Dendritic cell treated with granulocyte-macrophage colony-stimulating factor and Interleukin-4, amounts not matched to agents 40 ng/mL and 50 ng/mL, for 4 days (primary cell): Measurements from ENCODE around the gene G2E3.
A peak's percentile ranks its signal among the peaks of the same experiment; 100 is the strongest.
"Not testable (repeated sequence)": the region's sequence is repeated elsewhere in the genome, so short reads cannot be mapped to it uniquely, and the experiment has no call there.

Source experiments
- H3K27ac Mint-ChIP-seq: one replicate; pipeline ENCODE4 v1.8.0; 2022; ENCODE audit warnings: mild to moderate bottlenecking, mixed read lengths
- H3K27me3 Mint-ChIP-seq: one replicate; pipeline ENCODE4 v1.8.0; 2022; ENCODE audit warnings: mild to moderate bottlenecking, mixed read lengths
- H3K36me3 Mint-ChIP-seq: one replicate; pipeline ENCODE4 v1.8.0; 2022; ENCODE audit warnings: low read depth, mixed read lengths
- H3K4me1 Mint-ChIP-seq: one replicate; pipeline ENCODE4 v1.8.0; 2022; ENCODE audit warnings: low read depth, mixed read lengths
- H3K4me3 Mint-ChIP-seq: one replicate; pipeline ENCODE4 v1.8.0; 2022; ENCODE audit warnings: mild to moderate bottlenecking, moderate library complexity, mixed read lengths
- H3K9me3 Mint-ChIP-seq: one replicate; pipeline ENCODE4 v1.8.0; 2022; ENCODE audit warnings: mixed read lengths
- intact Hi-C: fragments of 100-400 bp; cut with micrococcal nuclease; formaldehyde crosslinking; loops from one replicate; pipeline ENCODE4 v1.15.0; 2022

The G2E3 gene

DNA sequence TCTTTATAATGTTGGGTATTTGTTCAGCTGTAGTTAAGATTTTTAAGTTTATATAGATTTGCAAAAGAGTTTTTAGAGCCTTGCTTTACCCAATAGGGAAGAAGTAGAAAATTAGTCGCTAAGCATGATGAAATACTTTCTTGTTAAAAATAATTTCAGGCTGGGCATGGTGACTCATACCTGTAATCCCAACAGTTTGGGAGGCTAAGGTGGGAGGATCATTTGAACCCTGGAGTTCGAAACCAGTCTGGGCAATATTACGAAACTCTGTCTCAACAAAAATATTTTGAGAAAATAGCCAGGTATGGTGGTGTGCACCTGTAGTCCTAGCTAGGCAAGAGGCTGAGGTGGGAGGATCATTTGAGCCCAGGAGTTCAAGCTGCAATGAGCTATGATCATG lies 44.4 kb downstream of the G2E3 start:
- Mint-ChIP-seq H3K27me3 (no peaks in the 10 kb centered on the region), H3K4me3 (no peak overlapping the region), H3K36me3 (peaks cover 48% of the 10 kb centered on the region), H3K9me3 (no peaks in the 10 kb centered on the region), H3K27ac (no peak overlapping the region), H3K4me1 (peaks cover 14% of the 10 kb centered on the region)
- intact Hi-C loops: no loop called here

DNA sequence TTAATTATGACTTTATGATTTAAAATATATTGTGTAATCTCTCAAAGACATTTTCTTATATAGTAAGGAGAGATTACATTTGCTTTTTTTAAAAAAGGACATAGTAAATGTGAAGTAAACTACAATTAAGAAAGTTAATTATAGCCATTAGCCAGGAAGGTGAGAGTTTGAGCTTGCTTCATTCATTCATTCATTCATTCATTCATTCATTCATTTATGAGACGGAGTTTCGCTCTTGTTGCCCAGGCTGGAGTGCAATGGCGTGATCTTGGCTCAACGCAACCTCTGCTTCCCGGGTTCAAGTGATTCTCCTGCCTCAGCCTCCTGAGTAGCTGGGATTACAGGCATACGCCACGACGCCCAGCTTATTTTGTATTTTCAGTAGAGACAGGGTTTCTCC lies 45.7 kb downstream of the G2E3 start:
- intact Hi-C loops: loop anchor here (5.0 kb wide), 1 partner anchor 47 kb away; the partner anchor contains the start of gene G2E3
- Mint-ChIP-seq H3K4me1 (peaks cover 26% of the 10 kb centered on the region), H3K36me3 (peaks cover 47% of the 10 kb centered on the region)
- H3K27ac Mint-ChIP-seq, H3K9me3 Mint-ChIP-seq, H3K4me3 Mint-ChIP-seq, H3K27me3 Mint-ChIP-seq: not testable (repeated sequence)

GRCh38 chr14:30607156-30607780 lies 48.3 kb downstream of the G2E3 start:
- Mint-ChIP-seq H3K36me3 (peaks cover 35% of the 10 kb centered on the region), H3K9me3 (no peaks in the 10 kb centered on the region), H3K27ac (no peak overlapping the region), H3K27me3 (no peaks in the 10 kb centered on the region), H3K4me3 (no peak overlapping the region), H3K4me1 (peaks cover 22% of the 10 kb centered on the region)
- intact Hi-C loops: loop anchor here (5.0 kb wide), 1 partner anchor 50 kb away; the partner anchor contains the start of gene G2E3

DNA sequence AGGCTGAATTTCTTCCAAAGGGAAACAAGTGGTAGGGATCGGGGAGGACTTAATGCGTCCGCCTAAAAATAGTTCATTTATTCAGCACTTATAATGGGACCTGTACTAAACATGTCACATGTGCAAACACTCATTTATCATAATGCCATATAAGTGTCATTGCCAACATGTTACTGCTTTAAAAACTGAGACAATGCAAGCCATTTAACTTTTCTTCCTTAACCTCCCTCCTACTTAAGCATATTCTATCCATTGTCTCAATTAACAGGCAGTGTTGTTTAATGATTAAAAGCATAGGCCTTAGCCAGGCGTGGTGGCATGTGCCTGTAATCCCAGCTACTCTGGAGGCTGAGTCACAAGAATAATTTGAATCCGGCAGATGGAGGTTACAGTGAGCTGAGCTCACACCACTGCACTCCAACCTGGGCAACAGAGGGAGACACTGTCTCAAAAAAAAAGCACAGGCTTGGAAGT lies 49.6 kb downstream of the G2E3 start:
- H3K36me3 Mint-ChIP-seq: peaks cover 27% of the 10 kb centered on the region
- H3K4me1 Mint-ChIP-seq: peaks cover 22% of the 10 kb centered on the region
- intact Hi-C loops: loop anchor here (5.0 kb wide), 1 partner anchor 51 kb away; the partner anchor contains the start of gene G2E3
- H3K27me3 Mint-ChIP-seq: no peaks in the 10 kb centered on the region
- H3K27ac Mint-ChIP-seq: peak overlapping the region; percentile 54
- H3K9me3 Mint-ChIP-seq: no peaks in the 10 kb centered on the region
- H3K4me3 Mint-ChIP-seq: no peak overlapping the region

DNA sequence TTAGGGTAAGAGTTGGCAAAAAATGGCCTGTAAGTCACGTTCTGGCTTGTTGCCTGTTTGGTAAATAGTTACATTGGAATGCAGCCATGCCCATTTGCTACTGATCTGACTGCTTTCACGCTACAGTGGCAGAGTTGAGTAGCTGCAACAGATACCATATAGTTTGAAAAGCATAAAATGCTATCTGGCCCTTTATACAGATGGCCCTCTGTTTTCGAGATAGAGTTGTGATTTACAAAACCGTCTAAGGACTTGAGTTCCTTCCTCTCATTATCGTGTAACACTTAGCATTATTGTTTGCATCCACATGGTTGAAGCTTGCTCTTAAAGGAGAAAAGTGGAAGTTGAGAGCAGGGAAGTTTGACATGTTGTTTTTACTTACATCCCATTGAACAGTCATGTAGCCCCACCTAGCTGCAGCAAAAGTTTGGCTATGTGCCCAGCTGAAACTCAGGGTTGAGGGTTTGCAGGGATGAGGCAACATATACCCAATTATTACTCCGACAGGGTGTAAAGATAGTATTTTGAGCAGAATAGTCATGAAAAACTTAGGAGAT lies 51.9 kb downstream of the G2E3 start:
- Mint-ChIP-seq H3K36me3 (peaks cover 21% of the 10 kb centered on the region), H3K27ac (peak overlapping the region; percentile 32), H3K27me3 (no peaks in the 10 kb centered on the region), H3K9me3 (no peaks in the 10 kb centered on the region), H3K4me1 (peaks cover 22% of the 10 kb centered on the region), H3K4me3 (no peak overlapping the region)
- intact Hi-C loops: loop anchor here (1.0 kb wide), 1 partner anchor 236 kb away; no protein-coding TSS in a partner anchor

GRCh38 chr14:30614155-30614554 lies 55.2 kb downstream of the G2E3 start:
- peaks cover 15% of the 10 kb centered on the region for H3K4me1 Mint-ChIP-seq
- H3K9me3 Mint-ChIP-seq: no peaks in the 10 kb centered on the region
- H3K4me3 Mint-ChIP-seq: no peak overlapping the region
- peaks cover 13% of the 10 kb centered on the region for H3K36me3 Mint-ChIP-seq
- H3K27ac Mint-ChIP-seq: no peak overlapping the region
- H3K27me3 Mint-ChIP-seq: no peaks in the 10 kb centered on the region
- intact Hi-C loops: no loop called here

GRCh38 chr14:30620178-30620577 lies 61.2 kb downstream of the G2E3 start:
- Mint-ChIP-seq H3K4me3 (no peak overlapping the region), H3K27ac (no peak overlapping the region), H3K4me1 (peaks cover 13% of the 10 kb centered on the region), H3K36me3 (peaks cover 33% of the 10 kb centered on the region), H3K9me3 (no peaks in the 10 kb centered on the region), H3K27me3 (no peaks in the 10 kb centered on the region)
- intact Hi-C loops: no loop called here

DNA sequence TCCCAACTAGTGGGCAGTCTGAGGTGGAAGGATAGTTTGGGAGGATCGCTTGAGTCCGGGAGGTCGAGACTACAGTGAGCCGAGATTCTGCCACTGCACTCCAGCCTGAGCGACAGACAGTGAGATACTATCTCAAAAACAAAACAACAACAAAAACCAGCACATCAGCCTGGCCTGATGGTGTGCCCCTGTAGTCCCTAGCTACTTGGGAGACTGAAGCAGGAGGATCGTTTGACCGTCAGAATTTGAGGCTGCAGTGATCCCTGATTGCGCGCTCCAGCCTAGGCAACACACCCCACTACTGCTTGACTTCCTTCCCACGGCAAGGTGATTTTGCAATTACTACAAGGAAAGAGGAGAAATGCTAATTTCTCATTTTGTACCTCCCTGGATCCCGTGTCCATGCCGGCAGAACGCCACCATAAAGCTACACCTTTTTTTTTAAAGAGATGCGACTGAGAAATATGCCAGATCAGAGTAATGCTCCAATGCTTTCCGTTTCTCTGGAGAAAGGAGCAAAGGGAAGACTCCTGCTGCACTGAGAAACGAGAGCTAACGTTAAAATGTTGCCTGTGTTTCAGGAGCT lies 62.5 kb downstream of the G2E3 start:
- H3K27me3 Mint-ChIP-seq: no peaks in the 10 kb centered on the region
- H3K9me3 Mint-ChIP-seq: no peaks in the 10 kb centered on the region
- peaks cover 13% of the 10 kb centered on the region for H3K4me1 Mint-ChIP-seq

DNA sequence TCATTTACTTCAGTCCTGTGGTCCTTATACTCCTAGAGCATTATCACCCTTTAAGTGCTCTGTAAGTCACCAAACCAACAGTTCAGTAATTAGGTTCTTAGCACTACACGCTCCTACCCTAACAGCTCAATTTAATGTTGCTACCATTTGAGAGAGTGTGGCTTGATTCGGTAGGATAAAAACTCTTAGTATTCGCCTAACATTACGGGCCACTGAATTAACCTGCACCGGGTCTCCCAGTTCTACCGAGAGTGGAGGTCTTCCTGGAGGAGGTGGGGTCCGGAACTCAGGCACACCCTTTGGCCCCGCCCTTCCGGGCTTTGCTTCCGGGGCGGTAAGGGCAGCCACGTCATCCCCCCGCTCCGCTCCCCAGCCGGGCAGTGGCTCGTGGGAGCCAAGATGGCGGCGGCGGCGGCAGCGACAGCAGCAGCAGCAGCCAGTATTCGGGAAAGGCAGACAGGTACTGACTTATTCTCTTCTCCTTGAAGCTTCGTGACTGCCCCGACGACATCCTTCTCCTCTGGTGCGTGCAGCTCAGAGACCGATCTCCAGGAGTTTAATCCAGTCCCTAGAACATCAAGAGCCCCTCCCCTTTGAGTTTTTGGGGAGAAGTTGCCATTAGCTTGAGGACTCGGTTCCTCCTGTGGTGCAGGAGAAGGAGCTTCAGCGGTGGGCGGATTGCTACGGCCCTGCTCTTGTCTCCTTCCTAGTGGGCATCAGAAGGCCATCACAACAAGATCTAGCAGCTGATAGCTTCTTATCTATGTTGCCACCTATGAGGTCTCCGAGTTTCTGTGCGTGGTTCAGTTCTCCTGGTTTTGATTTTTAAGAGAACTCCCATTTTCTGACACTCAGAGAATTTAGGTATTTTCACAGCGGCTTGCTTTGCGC lies 63.2 kb downstream of the G2E3 start, which contains the start of gene SCFD1:
TSS of gene SCFD1 (plus strand) at position 380 of the 891 bp plus-strand sequence. CDS start at position 400, 20 bp downstream.
- H3K4me3 Mint-ChIP-seq: peak within 1 kb of the TSS; percentile 93
- H3K4me1 Mint-ChIP-seq: peaks cover 13% of the 10 kb centered on the region
- H3K27ac Mint-ChIP-seq: peak within 1 kb of the TSS; percentile 94
- intact Hi-C loops: loop anchor here (1.0 kb wide), 1 partner anchor 63 kb away; the partner anchor contains the start of gene G2E3
- H3K9me3 Mint-ChIP-seq: no peaks in the 10 kb centered on the region
- H3K36me3 Mint-ChIP-seq: peaks cover 26% of the 10 kb centered on the region
- H3K27me3 Mint-ChIP-seq: no peaks in the 10 kb centered on the region

More for the DNA sequence above, 62.5 kb downstream of the G2E3 start:
- peak overlapping the region; percentile 94 for H3K27ac Mint-ChIP-seq
- H3K36me3 Mint-ChIP-seq: peaks cover 25% of the 10 kb centered on the region
- peak overlapping the region; percentile 93 for H3K4me3 Mint-ChIP-seq
- intact Hi-C loops: no loop called here

GRCh38 chr14:30623412-30624131 lies 64.6 kb downstream of the G2E3 start:
- Mint-ChIP-seq H3K9me3 (no peaks in the 10 kb centered on the region), H3K27ac (no peak overlapping the region), H3K36me3 (peaks cover 39% of the 10 kb centered on the region), H3K4me3 (no peak overlapping the region), H3K4me1 (peaks cover 23% of the 10 kb centered on the region), H3K27me3 (no peaks in the 10 kb centered on the region)
- intact Hi-C loops: no loop called here

DNA sequence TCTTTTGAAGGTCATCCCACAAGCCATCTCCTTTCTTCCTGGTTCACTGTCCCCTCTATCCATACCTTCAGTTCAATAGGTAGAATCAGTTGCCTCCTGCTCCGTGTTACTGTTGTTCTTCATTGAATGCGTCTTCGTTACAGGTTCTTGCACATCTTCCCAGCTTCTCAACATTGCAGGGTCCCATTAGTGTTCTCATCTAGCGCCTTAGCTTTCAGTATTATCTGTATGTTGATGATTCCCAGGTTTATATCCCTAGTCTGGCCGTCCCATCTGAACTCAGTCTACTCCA lies 65.1 kb downstream of the G2E3 start:
- H3K27ac Mint-ChIP-seq: no peak overlapping the region
- intact Hi-C loops: no loop called here

DNA sequence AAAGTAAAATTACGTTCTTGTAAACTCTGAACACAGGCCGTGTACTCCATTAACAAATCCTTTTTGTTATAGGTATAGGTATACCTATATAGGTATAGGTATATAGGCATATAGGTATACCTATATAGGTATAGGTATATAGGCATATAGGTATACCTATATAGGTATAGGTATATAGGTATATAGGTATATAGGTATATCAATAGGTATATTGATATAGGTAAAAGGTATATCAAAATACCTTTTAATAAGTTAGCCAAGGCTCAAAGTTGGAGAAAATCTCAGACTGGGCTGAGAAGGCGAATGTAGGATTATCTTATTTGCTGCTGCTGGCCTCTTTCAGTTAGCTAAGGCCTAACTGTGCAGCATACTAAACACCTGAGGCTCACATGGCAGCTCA lies 66.6 kb downstream of the G2E3 start:
- peaks cover 23% of the 10 kb centered on the region for H3K4me1 Mint-ChIP-seq
- no peaks in the 10 kb centered on the region for H3K27me3 Mint-ChIP-seq
- H3K4me3 Mint-ChIP-seq: no peak overlapping the region
- intact Hi-C loops: no loop called here
- H3K27ac Mint-ChIP-seq: no peak overlapping the region
- peaks cover 39% of the 10 kb centered on the region for H3K36me3 Mint-ChIP-seq
- H3K9me3 Mint-ChIP-seq: no peaks in the 10 kb centered on the region

More for the DNA sequence above, 65.1 kb downstream of the G2E3 start:
- no peak overlapping the region for H3K4me3 Mint-ChIP-seq
- peaks cover 39% of the 10 kb centered on the region for H3K36me3 Mint-ChIP-seq
- H3K27me3 Mint-ChIP-seq: no peaks in the 10 kb centered on the region
- no peaks in the 10 kb centered on the region for H3K9me3 Mint-ChIP-seq
- H3K4me1 Mint-ChIP-seq: peaks cover 23% of the 10 kb centered on the region

- intact Hi-C loops, H3K4me3 Mint-ChIP-seq: not testable (repeated sequence)
Observed at GRCh38 chr14:30629432-30629831, 70.5 kb downstream of the G2E3 start.

More at GRCh38 chr14:30629432-30629831, 70.5 kb downstream of the G2E3 start:
- peaks cover 16% of the 10 kb centered on the region for H3K4me1 Mint-ChIP-seq
- not testable (repeated sequence) for H3K27me3 Mint-ChIP-seq, H3K27ac Mint-ChIP-seq, H3K9me3 Mint-ChIP-seq
- H3K36me3 Mint-ChIP-seq: peaks cover 44% of the 10 kb centered on the region
